ENCODE data around the gene BCAN.

DNA sequence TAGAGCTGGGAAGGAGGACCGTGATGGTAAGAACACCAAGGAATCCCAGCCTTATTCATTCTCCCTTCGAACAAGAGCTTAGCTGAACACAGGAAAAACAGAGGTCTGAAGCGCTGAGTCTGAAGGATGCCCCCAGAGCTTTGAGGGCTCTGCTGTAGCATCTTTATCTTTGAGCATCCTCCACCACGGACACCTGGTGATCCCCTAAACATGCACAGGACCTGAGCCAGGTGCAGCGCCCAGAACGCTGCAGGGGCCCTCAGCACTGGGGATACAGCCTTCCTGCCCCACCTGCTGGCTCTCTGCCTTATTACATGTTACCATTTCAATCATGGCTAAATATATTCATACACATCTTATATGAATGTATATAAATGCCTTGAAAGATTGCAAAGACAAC, 32.9 kb upstream of the BCAN start:
- TF ChIP-seq FOXM1 (IDR thresholded peaks at IDR 0.05; ENCODE audit: borderline replicate concordance) (no peak), CTBP1 (IDR thresholded peaks at IDR 0.05; ENCODE audit: borderline replicate concordance) (no peak), ELF4 (IDR thresholded peaks at IDR 0.05) (no peak)
